PC-9 (cell line): ENCODE results near the gene FUOM. TPM values are rescaled to one million over a fixed set of nuclear protein-coding genes. Genes with fewer than 3 reads are reported as not detected.

Experiments
- BruUV-seq: library from RNA; stranded (reverse); fragments of 400-500 nt; replicated peaks from 2 replicates; lab custom pipeline; 2021; lab: Mats Ljungman, UMichigan
- CTCF ChIA-PET: fragments of 300-600 bp; sonication (Branson Sonifier 250); formaldehyde crosslinking; loops from one replicate; lab custom pipeline; 2022; ENCODE audit warnings: antibody characterized with exemption; lab: Charles Lee
- POLR2A ChIA-PET: fragments of 300-600 bp; sonication (Branson Sonifier 250); formaldehyde crosslinking; loops from one replicate; lab custom pipeline; 2022; ENCODE audit warnings: antibody characterized with exemption; ENCODE audit not compliant: unreplicated experiment; lab: Charles Lee
- DNase-seq, 2 experiments: peaks; one replicate each; pipeline versions ENCODE4 v3.0.0 to v3.0.0-alpha.2; 2015 to 2022; ENCODE audit warnings: mixed read lengths in 1 of 2
- H2AFZ ChIP-seq: fragments of 200-600 bp; sonication (generic); 2 replicates; pipeline ENCODE4 v1.8.1; 2017; ENCODE audit warnings: antibody characterized with exemption
- H3F3A ChIP-seq: fragments of 200-600 bp; sonication (generic); 2 replicates; pipeline ENCODE4 v1.8.1; 2017; ENCODE audit warnings: antibody characterized with exemption, mild to moderate bottlenecking, low read depth; ENCODE audit not compliant: insufficient read depth
- H3K27ac ChIP-seq: fragments of 200-600 bp; sonication (generic); 2 replicates; pipeline ENCODE4 v1.6.1; 2016; ENCODE audit warnings: mixed run types
- H3K27me3 ChIP-seq: fragments of 200-600 bp; sonication (generic); 2 replicates; pipeline ENCODE4 v1.6.1; 2016; ENCODE audit warnings: low read depth, mixed run types; ENCODE audit not compliant: insufficient read depth
- H3K36me3 ChIP-seq: fragments of 200-600 bp; sonication (generic); 2 replicates; pipeline ENCODE4 v1.6.1; 2016; ENCODE audit warnings: low read depth, mixed run types
- H3K4me1 ChIP-seq: fragments of 200-600 bp; sonication (generic); replicated peaks from 2 replicates; pipeline ENCODE4 v1.6.1; 2016; ENCODE audit warnings: mixed run types; ENCODE audit not compliant: insufficient read depth
- H3K4me2 ChIP-seq: fragments of 200-600 bp; sonication (generic); 2 replicates; pipeline ENCODE4 v1.6.1; 2017; ENCODE audit warnings: mixed run types
- H3K4me3 ChIP-seq: fragments of 200-600 bp; sonication (generic); 2 replicates; pipeline ENCODE4 v1.6.1; 2016; ENCODE audit warnings: mixed run types
- H3K79me2 ChIP-seq: fragments of 200-600 bp; sonication (generic); 2 replicates; pipeline ENCODE4 v1.6.1; 2017; ENCODE audit warnings: low read depth, mixed run types
- H3K9me2 ChIP-seq: fragments of 200-600 bp; sonication (generic); 2 replicates; pipeline ENCODE4 v1.8.1; 2017; ENCODE audit warnings: mild to moderate bottlenecking; ENCODE audit not compliant: insufficient read depth
- H3K9me3 ChIP-seq: fragments of 200-600 bp; sonication (generic); 2 replicates; pipeline ENCODE4 v1.8.1; 2016; ENCODE audit warnings: low read depth; ENCODE audit not compliant: insufficient read depth
- H4K20me1 ChIP-seq: fragments of 200-600 bp; sonication (generic); 2 replicates; pipeline ENCODE4 v1.8.1; 2017; ENCODE audit not compliant: insufficient read depth
- EZH2 ChIP-seq: fragments of 200-600 bp; sonication (generic); IDR thresholded peaks from 2 replicates; pipeline ENCODE4 v1.8.0; 2017; ENCODE audit warnings: antibody characterized with exemption, low read depth
- intact Hi-C: fragments of 100-400 bp; cut with micrococcal nuclease; formaldehyde crosslinking; loops from one replicate; pipeline ENCODE4 v1.10.0; 2022; ENCODE audit not compliant: unreplicated experiment
- total RNA-seq: library from RNA; stranded (reverse); gene quantifications from 2 replicates; pipeline ENCODE4 v1.2.3, GENCODE V29; 2021
- TF ChIP-seq, protein P1 (sequence below): fragments of 200-600 bp; sonication (generic); conservative IDR thresholded peaks from 2 replicates; pipeline ENCODE4 v1.6.1; 2017; ENCODE audit warnings: mixed run types, antibody characterized with exemption, mild to moderate bottlenecking, moderate library complexity

The FUOM gene
- total RNA-seq, 1 experiment from 2014 or later: 7.4 TPM

DNA sequence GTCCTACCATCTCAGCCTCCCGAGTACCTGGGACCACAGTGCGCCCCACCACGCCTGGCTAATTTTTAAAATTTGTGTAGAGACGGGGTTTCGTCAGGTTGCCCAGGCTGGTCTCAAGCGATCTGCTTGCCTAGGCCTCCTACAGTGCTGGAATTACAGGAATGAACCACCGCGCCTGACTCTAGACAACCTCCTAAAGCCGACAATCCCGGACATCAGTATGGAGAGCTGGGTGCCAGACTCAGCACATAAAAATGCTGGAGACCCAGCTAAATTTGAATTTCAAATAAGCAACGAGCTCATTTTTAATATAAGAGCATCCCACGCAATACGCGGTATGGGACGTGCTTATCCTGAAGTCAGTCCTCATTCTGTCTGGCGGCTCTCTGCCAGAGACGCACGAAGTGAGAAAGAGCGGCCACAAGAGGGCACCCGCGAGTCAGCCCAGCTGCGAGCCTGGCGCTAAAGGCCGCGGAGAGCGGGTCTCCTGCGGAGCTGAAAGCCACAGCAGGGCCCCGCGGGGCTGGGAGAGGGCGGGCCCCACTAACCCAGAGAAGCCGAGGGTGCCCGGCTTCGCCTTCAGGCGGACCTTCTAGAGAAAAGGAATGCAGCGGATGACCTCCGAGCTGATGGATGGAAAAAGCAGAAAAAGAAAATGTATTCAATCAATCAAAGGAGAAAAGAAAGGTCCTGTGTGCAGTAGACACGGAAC, 28.2 kb downstream of the FUOM start:
- intact Hi-C loops: loop anchor here (10.0 kb wide), 3 partner anchors 65 to 425 kb away; partner anchors contain the start of genes CYP2E1 and MTG1
- H3K27ac ChIP-seq: no peak overlapping the region
- no TSS peak for BruUV-seq
- CTCF ChIA-PET: interaction anchor here (0.9 to 1.2 kb wide), 2 partner anchors 16 to 24 kb away, joined by 3 to 6 read pairs; no protein-coding TSS in a partner anchor
- POLR2A ChIA-PET: no interaction called here
- H3K36me3 ChIP-seq: no peaks in the 10 kb centered on the region
- H3K9me3 ChIP-seq: no peaks in the 10 kb centered on the region
- H3K27me3 ChIP-seq: peaks cover 15% of the 10 kb centered on the region
- 0 out of 2 replicates have a peak overlapping the region, but pooled peaks have one; percentile 58 for H2AFZ ChIP-seq
- TF ChIP-seq, protein P1, sequence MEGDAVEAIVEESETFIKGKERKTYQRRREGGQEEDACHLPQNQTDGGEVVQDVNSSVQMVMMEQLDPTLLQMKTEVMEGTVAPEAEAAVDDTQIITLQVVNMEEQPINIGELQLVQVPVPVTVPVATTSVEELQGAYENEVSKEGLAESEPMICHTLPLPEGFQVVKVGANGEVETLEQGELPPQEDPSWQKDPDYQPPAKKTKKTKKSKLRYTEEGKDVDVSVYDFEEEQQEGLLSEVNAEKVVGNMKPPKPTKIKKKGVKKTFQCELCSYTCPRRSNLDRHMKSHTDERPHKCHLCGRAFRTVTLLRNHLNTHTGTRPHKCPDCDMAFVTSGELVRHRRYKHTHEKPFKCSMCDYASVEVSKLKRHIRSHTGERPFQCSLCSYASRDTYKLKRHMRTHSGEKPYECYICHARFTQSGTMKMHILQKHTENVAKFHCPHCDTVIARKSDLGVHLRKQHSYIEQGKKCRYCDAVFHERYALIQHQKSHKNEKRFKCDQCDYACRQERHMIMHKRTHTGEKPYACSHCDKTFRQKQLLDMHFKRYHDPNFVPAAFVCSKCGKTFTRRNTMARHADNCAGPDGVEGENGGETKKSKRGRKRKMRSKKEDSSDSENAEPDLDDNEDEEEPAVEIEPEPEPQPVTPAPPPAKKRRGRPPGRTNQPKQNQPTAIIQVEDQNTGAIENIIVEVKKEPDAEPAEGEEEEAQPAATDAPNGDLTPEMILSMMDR: peak; percentile 90
- no peak for TF ChIP-seq EZH2
- H3K79me2 ChIP-seq: no peaks in the 10 kb centered on the region
- H3K9me2 ChIP-seq: no peaks in the 10 kb centered on the region
- DNase-seq: peak; percentile 54 to 73
- no peaks in the 10 kb centered on the region for H3K4me1 ChIP-seq
- H4K20me1 ChIP-seq: no peaks in the 10 kb centered on the region
- no peaks in the 10 kb centered on the region for H3F3A ChIP-seq
- peak overlapping the region; percentile 83 for H3K4me2 ChIP-seq
- H3K4me3 ChIP-seq: peak overlapping the region; percentile 45; the same call in 1 of the 2 replicates

DNA sequence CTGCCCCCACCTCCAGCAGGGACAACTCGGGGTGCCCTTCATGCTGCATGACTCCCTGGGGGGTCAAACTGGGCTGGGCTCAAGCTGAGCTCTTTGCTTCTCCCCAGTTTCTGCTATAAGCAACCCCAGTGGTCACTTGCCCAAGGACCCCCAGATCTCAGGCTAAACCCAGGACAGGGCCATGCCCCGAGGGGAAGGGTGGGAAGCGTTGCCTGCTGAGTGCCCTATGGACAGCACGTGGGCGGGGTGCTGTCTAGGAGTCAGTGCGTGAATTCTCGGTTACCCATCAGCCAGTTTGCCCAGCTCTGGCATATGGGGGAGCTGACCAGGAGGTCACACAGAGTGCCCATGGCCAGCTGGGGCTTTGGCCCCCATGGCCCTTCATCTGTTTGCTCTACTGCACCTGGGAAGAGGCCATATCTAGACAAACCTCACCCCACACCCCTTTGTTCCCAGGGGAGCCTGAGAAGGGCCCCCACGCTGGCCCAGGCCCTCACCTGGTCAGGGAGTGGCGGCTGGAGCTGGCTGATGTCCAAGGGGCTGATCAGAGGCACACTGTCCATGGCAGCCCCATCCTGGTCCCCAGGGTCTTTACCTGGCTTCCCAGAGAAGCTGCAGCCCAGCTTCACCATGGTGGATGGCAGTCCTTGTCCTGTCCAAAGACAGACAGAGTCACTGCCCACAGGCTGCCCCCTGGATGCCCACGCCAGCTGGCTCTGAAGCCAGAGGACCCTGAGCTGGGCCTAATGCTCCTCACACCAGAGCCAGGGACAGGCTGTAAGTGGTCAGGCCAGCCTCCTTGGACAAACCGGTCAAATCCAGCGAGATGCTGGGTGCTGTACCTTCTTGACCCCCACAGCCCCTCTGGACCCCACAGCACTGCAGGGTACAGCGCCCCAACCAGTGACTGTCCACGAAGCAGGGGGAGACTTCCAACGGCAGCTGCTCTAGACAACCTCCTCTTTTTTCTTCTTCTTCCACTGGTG, 29.2 kb downstream of the FUOM start:
- POLR2A ChIA-PET: no interaction called here
- H3K9me2 ChIP-seq: no peaks in the 10 kb centered on the region
- H3K9me3 ChIP-seq: no peaks in the 10 kb centered on the region
- no peak overlapping the region for H3K27ac ChIP-seq
- H3K79me2 ChIP-seq: no peaks in the 10 kb centered on the region
- no peaks in the 10 kb centered on the region for H3K36me3 ChIP-seq
- peak overlapping the region; percentile 83; the same call in 1 of the 2 replicates for H3K4me2 ChIP-seq
- H3K4me3 ChIP-seq: no peak overlapping the region
- intact Hi-C loops: loop anchor here (10.0 kb wide), 3 partner anchors 66 to 424 kb away; partner anchors contain the start of genes CYP2E1 and MTG1
- DNase-seq: no peak
- no peak for TF ChIP-seq EZH2
- TF ChIP-seq, protein P1: no peak
- no TSS peak for BruUV-seq
- peaks cover 15% of the 10 kb centered on the region for H3K27me3 ChIP-seq
- no peaks in the 10 kb centered on the region for H4K20me1 ChIP-seq
- no peaks in the 10 kb centered on the region for H3K4me1 ChIP-seq
- H2AFZ ChIP-seq: no peak overlapping the region
- CTCF ChIA-PET: interaction anchor here (1.2 kb wide), 1 partner anchor 25 kb away, joined by 6 read pairs; no protein-coding TSS in a partner anchor
- no peaks in the 10 kb centered on the region for H3F3A ChIP-seq
